ENCODE data around the gene ACAP1. TPM values are rescaled to one million over a fixed set of nuclear protein-coding genes. Genes with fewer than 3 reads are reported as not detected.

The ACAP1 gene
- total RNA-seq, 2 donors from 2014 or later = 690 to 708 TPM

- Mint-ChIP-seq H3K27ac (no peak overlapping the region), H3K4me1 (ENCODE audit: low read depth) (peaks cover 12% of the 10 kb centered on the region), H3K36me3 (ENCODE audit: insufficient read depth in 2 of 2) (peaks cover 7 to 8% of the 10 kb centered on the region in 2 donors), H3K4me3 (no peak overlapping the region), H3K27me3 (ENCODE audit: low read depth) (no peaks in the 10 kb centered on the region), H3K9me3 (no peaks in the 10 kb centered on the region)
- no peak for DNase-seq
- ATAC-seq (replicated peaks in 1 of 2) = no peak
These were observed 32.1 kb upstream of the ACAP1 start for GRCh38 chr17:7304179-7304578.

GRCh38 chr17:7306911-7307685 lies 29.2 kb upstream of the ACAP1 start, which contains the start of gene EIF5A:
EIF5A (plus strand) TSS chr17:7307628; CDS start chr17:7309636, 2,008 bp downstream.
- H3K4me3 Mint-ChIP-seq = peak within 1 kb of the TSS; percentile 85 to 94
- no peaks in the 10 kb centered on the region for H3K27me3 Mint-ChIP-seq (ENCODE audit: low read depth)
- H3K36me3 Mint-ChIP-seq (ENCODE audit: insufficient read depth in 2 of 2) = peaks cover 27 to 32% of the 10 kb centered on the region in 2 donors
- DNase-seq = peak; percentile 100
- H3K9me3 Mint-ChIP-seq = no peaks in the 10 kb centered on the region
- ATAC-seq (replicated peaks in 1 of 2) = peak; percentile 78 to 79
- H3K27ac Mint-ChIP-seq = peak within 1 kb of the TSS; percentile 91
- H3K4me1 Mint-ChIP-seq (ENCODE audit: low read depth) = peaks cover 41% of the 10 kb centered on the region

- ATAC-seq (replicated peaks in 1 of 2) (peak; percentile 10 to 17), DNase-seq (peak; percentile 60 to 67)
- Mint-ChIP-seq H3K4me1 (ENCODE audit: low read depth) (peaks cover 50% of the 10 kb centered on the region), H3K27me3 (ENCODE audit: low read depth) (no peaks in the 10 kb centered on the region), H3K9me3 (no peaks in the 10 kb centered on the region), H3K27ac (peak overlapping the region; percentile 91), H3K4me3 (peak overlapping the region; percentile 85 to 94), H3K36me3 (ENCODE audit: insufficient read depth in 2 of 2) (peaks cover 30 to 38% of the 10 kb centered on the region in 2 donors)
These were observed 28.4 kb upstream of the ACAP1 start for GRCh38 chr17:7307686-7308624.

- Mint-ChIP-seq H3K4me3 (peak overlapping the region; percentile 85 to 94), H3K9me3 (no peaks in the 10 kb centered on the region), H3K4me1 (ENCODE audit: low read depth) (peaks cover 58% of the 10 kb centered on the region), H3K27ac (peak overlapping the region; percentile 81), H3K36me3 (ENCODE audit: insufficient read depth in 2 of 2) (peaks cover 30 to 38% of the 10 kb centered on the region in 2 donors), H3K27me3 (ENCODE audit: low read depth) (no peaks in the 10 kb centered on the region)
- DNase-seq (peak; percentile 74 to 85), ATAC-seq (replicated peaks in 1 of 2) (peak; percentile 38 to 40)
These were observed 27.5 kb upstream of the ACAP1 start for GRCh38 chr17:7308625-7309433.

- Mint-ChIP-seq H3K4me3 (peak overlapping the region; percentile 85 to 94), H3K27me3 (ENCODE audit: low read depth) (no peaks in the 10 kb centered on the region), H3K27ac (peak overlapping the region; percentile 81), H3K4me1 (ENCODE audit: low read depth) (peaks cover 66% of the 10 kb centered on the region), H3K9me3 (no peaks in the 10 kb centered on the region), H3K36me3 (ENCODE audit: insufficient read depth in 2 of 2) (peaks cover 30 to 38% of the 10 kb centered on the region in 2 donors)
- DNase-seq (no peak), ATAC-seq (replicated peaks in 1 of 2) (no peak)
These were observed 26.7 kb upstream of the ACAP1 start for GRCh38 chr17:7309628-7310027.

GRCh38 chr17:7311110-7311705 lies 25.1 kb upstream of the ACAP1 start:
- ATAC-seq (replicated peaks in 1 of 2) = no peak
- H3K9me3 Mint-ChIP-seq = no peaks in the 10 kb centered on the region
- H3K4me3 Mint-ChIP-seq = peak overlapping the region; percentile 85 to 94
- H3K27me3 Mint-ChIP-seq (ENCODE audit: low read depth) = no peaks in the 10 kb centered on the region
- H3K4me1 Mint-ChIP-seq (ENCODE audit: low read depth) = peaks cover 77% of the 10 kb centered on the region
- H3K27ac Mint-ChIP-seq = peak overlapping the region; percentile 87
- no peak for DNase-seq
- peaks cover 30 to 38% of the 10 kb centered on the region in 2 donors for H3K36me3 Mint-ChIP-seq (ENCODE audit: insufficient read depth in 2 of 2)

- Mint-ChIP-seq H3K36me3 (ENCODE audit: insufficient read depth in 2 of 2) (peaks cover 30 to 41% of the 10 kb centered on the region in 2 donors), H3K9me3 (no peaks in the 10 kb centered on the region), H3K4me3 (peak overlapping the region; percentile 8 to 24), H3K27me3 (ENCODE audit: low read depth) (no peaks in the 10 kb centered on the region), H3K4me1 (ENCODE audit: low read depth) (peaks cover 75% of the 10 kb centered on the region), H3K27ac (peak overlapping the region; percentile 18)
- DNase-seq (no peak), ATAC-seq (replicated peaks in 1 of 2) (no peak)
These were observed 23.8 kb upstream of the ACAP1 start for GRCh38 chr17:7312432-7313087.

- Mint-ChIP-seq H3K9me3 (no peaks in the 10 kb centered on the region), H3K27ac (peak overlapping the region; percentile 18), H3K27me3 (ENCODE audit: low read depth) (no peaks in the 10 kb centered on the region), H3K36me3 (ENCODE audit: insufficient read depth in 2 of 2) (peaks cover 30 to 40% of the 10 kb centered on the region in 2 donors), H3K4me1 (ENCODE audit: low read depth) (peaks cover 75% of the 10 kb centered on the region), H3K4me3 (peak overlapping the region; percentile 7 to 90)
- no peak for DNase-seq
- ATAC-seq (replicated peaks in 1 of 2) = no peak
These were observed 23.0 kb upstream of the ACAP1 start for GRCh38 chr17:7313088-7313889.

GRCh38 chr17:7313890-7314718 lies 22.2 kb upstream of the ACAP1 start:
- DNase-seq (no peak), ATAC-seq (replicated peaks in 1 of 2) (no peak)
- no peaks in the 10 kb centered on the region for H3K9me3 Mint-ChIP-seq
- peaks cover 70% of the 10 kb centered on the region for H3K4me1 Mint-ChIP-seq (ENCODE audit: low read depth)
- H3K27me3 Mint-ChIP-seq (ENCODE audit: low read depth) = no peaks in the 10 kb centered on the region
- H3K27ac Mint-ChIP-seq = peak overlapping the region; percentile 92
- H3K36me3 Mint-ChIP-seq (ENCODE audit: insufficient read depth in 2 of 2) = peaks cover 26 to 33% of the 10 kb centered on the region in 2 donors
- H3K4me3 Mint-ChIP-seq = peak overlapping the region; percentile 90 to 96

GRCh38 chr17:7314719-7315569 lies 21.4 kb upstream of the ACAP1 start, which contains the start of gene GPS2:
GPS2 (minus strand) TSS chr17:7315360; CDS start chr17:7315052, 308 bp downstream.
- Mint-ChIP-seq H3K9me3 (no peaks in the 10 kb centered on the region), H3K27ac (peak within 1 kb of the TSS; percentile 92), H3K4me3 (peak within 1 kb of the TSS; percentile 93 to 96), H3K36me3 (ENCODE audit: insufficient read depth in 2 of 2) (peaks cover 22 to 25% of the 10 kb centered on the region in 2 donors), H3K4me1 (ENCODE audit: low read depth) (peaks cover 62% of the 10 kb centered on the region), H3K27me3 (ENCODE audit: low read depth) (no peaks in the 10 kb centered on the region)
- DNase-seq (peak; percentile 94 to 97), ATAC-seq (replicated peaks in 1 of 2) (peak; percentile 89 to 91)

All from activated T-cell treated with anti-CD3 and anti-CD28 coated beads, Interleukin-2, amount 50 U/mL, for 72 hours (primary cell).